T-cell (primary cell): Measurements from ENCODE around the gene CAPN8. TPM values are rescaled to one million over a fixed set of nuclear protein-coding genes. Genes with fewer than 3 reads are reported as not detected.

Experiments
- ATAC-seq, 4 experiments: fragments of 200-7000 bp in 3 of 4; fragments of 150-1000 bp in 1 of 4; cut with Tn5 transposase; replicated peaks in 1 of 4; 1 replicate in 3 of 4; 2 replicates in 1 of 4; pipeline ENCODE4 v1.10.0; 2021; ENCODE audit warnings: moderate library complexity in 3 of 4, mild to moderate bottlenecking in 2 of 4, moderate number of reproducible peaks in 1 of 4
- CTCF ChIA-PET, 2 donors: fragments of 300-600 bp; sonication (Branson Sonifier 250); formaldehyde crosslinking; loops; one replicate each; lab custom pipeline; 2022; ENCODE audit warnings: antibody characterized with exemption in 2 of 2; lab: Charles Lee
- POLR2A ChIA-PET, 2 donors: fragments of 300-600 bp; sonication (Branson Sonifier 250); formaldehyde crosslinking; loops; one replicate each; lab custom pipeline; 2022; ENCODE audit warnings: antibody characterized with exemption in 2 of 2; lab: Charles Lee
- DNase-seq, 35 experiments: peaks; one replicate each; pipeline versions ENCODE4 v3.0.0 to v3.0.0-alpha.2; 2013 to 2023
- H3K27ac ChIP-seq: one replicate; pipeline ENCODE4 v1.5.1; 2013; ENCODE audit warnings: low read length
- H3K27me3 ChIP-seq, 2 experiments: replicated peaks in 1 of 2; 1 replicate in 1 of 2; 2 replicates in 1 of 2; pipeline versions ENCODE4 v1.6.1 to v1.7.0; 2013; ENCODE audit warnings: low read length in 1 of 2, mixed read lengths in 1 of 2; ENCODE audit not compliant: control insufficient read depth in 2 of 2, insufficient read depth in 2 of 2; ENCODE audit errors: extremely low read depth in 1 of 2
- H3K36me3 ChIP-seq, 2 donors: 1 replicate in 1 of 2; 2 replicates in 1 of 2; pipeline versions ENCODE4 v1.6.1 to v1.7.0; 2013; ENCODE audit warnings: low read length in 1 of 2; ENCODE audit not compliant: control insufficient read depth in 2 of 2, insufficient read depth in 1 of 2; ENCODE audit errors: extremely low read depth in 1 of 2
- H3K4me1 ChIP-seq, 2 experiments: 1 replicate in 1 of 2; 2 replicates in 1 of 2; pipeline versions ENCODE4 v1.6.1 to v1.7.0; 2013; ENCODE audit warnings: low read length in 2 of 2, mixed read lengths in 1 of 2; ENCODE audit not compliant: insufficient read depth in 2 of 2, control insufficient read depth in 1 of 2; ENCODE audit errors: extremely low read depth in 1 of 2
- H3K4me3 ChIP-seq, 2 donors: 1 replicate in 1 of 2; 2 replicates in 1 of 2; pipeline versions ENCODE4 v1.5.1 to v1.7.0; 2013; ENCODE audit warnings: mild to moderate bottlenecking in 2 of 2, low read length in 1 of 2, moderate library complexity in 1 of 2; ENCODE audit not compliant: control insufficient read depth in 1 of 2; ENCODE audit errors: extremely low read depth in 1 of 2
- H3K9me3 ChIP-seq: 2 replicates; pipeline ENCODE4 v1.7.0; 2013
- H3K27ac Mint-ChIP-seq, 2 donors: one replicate each; pipeline ENCODE4 v1.8.0; 2020 to 2021; ENCODE audit warnings: mild to moderate bottlenecking in 2 of 2, mixed read lengths in 2 of 2
- H3K27me3 Mint-ChIP-seq, 2 donors: one replicate each; pipeline ENCODE4 v1.8.0; 2021 to 2022; ENCODE audit warnings: mixed read lengths in 2 of 2
- H3K36me3 Mint-ChIP-seq: one replicate; pipeline ENCODE4 v1.8.0; 2021; ENCODE audit warnings: mixed read lengths
- H3K4me1 Mint-ChIP-seq, 3 donors: one replicate each; pipeline ENCODE4 v1.8.0; 2020 to 2022; ENCODE audit warnings: mixed read lengths in 3 of 3, mild to moderate bottlenecking in 1 of 3
- H3K4me3 Mint-ChIP-seq, 3 donors: one replicate each; pipeline ENCODE4 v1.8.0; 2020 to 2022; ENCODE audit warnings: mild to moderate bottlenecking in 3 of 3, mixed read lengths in 3 of 3, moderate library complexity in 3 of 3
- H3K9me3 Mint-ChIP-seq, 3 donors: one replicate each; pipeline ENCODE4 v1.8.0; 2020 to 2022; ENCODE audit warnings: mixed read lengths in 3 of 3
- WGBS: methylation state at CpG from one replicate; pipeline ENCODE4 v1.1.5; 2013; ENCODE audit warnings: missing lambda C conversion rate; ENCODE audit not compliant: insufficient coverage; 5-methylcytosine and 5-hydroxymethylcytosine counted together
- total RNA-seq, 35 experiments: library from RNA in 6 of 35; stranded (reverse) in 6 of 35; fragments of 120-200 nt in 1 of 35; gene quantifications; one replicate each; pipeline versions ENCODE4 v1.2.1 to v1.2.4 and lab custom pipeline; 2013 to 2026

Gene CAPN8
- total RNA-seq, 5 donors from 2014 or later (not counting 1 experiment from before 2014, with no cell fraction given), result 0.38 to 0.99 (median 0.56) TPM

GRCh38 chr1:223538981-223539380 is 126.5 kb downstream of the CAPN8 start:
- Mint-ChIP-seq H3K36me3 (no peaks in the 10 kb centered on the region), H3K4me3 (no peak overlapping the region), H3K9me3 (no peaks in the 10 kb centered on the region), H3K4me1 (no peaks in the 10 kb centered on the region), H3K27me3 (peaks cover 0 to 4% of the 10 kb centered on the region in 2 donors), H3K27ac (no peak overlapping the region)
- DNase-seq (no peak), ATAC-seq (no peak)
- WGBS, result 94% methylated on average over 5 of the region's 7 CpGs
- Histone ChIP-seq H3K27ac (no peak overlapping the region), H3K27me3 (peaks cover 2 to 11% of the 10 kb centered on the region in 2 experiments), H3K4me1 (no peaks in the 10 kb centered on the region), H3K36me3 (no peaks in the 10 kb centered on the region), H3K9me3 (no peaks in the 10 kb centered on the region), H3K4me3 (no peak overlapping the region)
- ChIA-PET CTCF (no interaction called here), POLR2A (no interaction called here)

- Histone ChIP-seq H3K4me3 (no peak overlapping the region), H3K4me1 (no peaks in the 10 kb centered on the region), H3K9me3 (no peaks in the 10 kb centered on the region), H3K36me3 (no peaks in the 10 kb centered on the region), H3K27ac (no peak overlapping the region), H3K27me3 (peaks cover 2 to 6% of the 10 kb centered on the region in 2 experiments)
- Mint-ChIP-seq H3K36me3 (no peaks in the 10 kb centered on the region), H3K27ac (no peak overlapping the region), H3K4me1 (peaks cover 0 to 2% (median 0%) of the 10 kb centered on the region in 3 donors), H3K27me3 (peaks cover 2 to 4% of the 10 kb centered on the region in 2 donors), H3K4me3 (no peak overlapping the region), H3K9me3 (no peaks in the 10 kb centered on the region)
- DNase-seq, result no peak
- ChIA-PET CTCF (interaction anchor here in 1 of 2 donors (1.0 kb wide), 1 partner anchor 13 kb away, joined by 3 read pairs; no protein-coding TSS in a partner anchor), POLR2A (no interaction called here)
- 91% methylated on average over 5 of the region's 5 CpGs for WGBS
- no peak for ATAC-seq
Observed at GRCh38 chr1:223535319-223535718, 130.2 kb downstream of the CAPN8 start.

- Histone ChIP-seq H3K4me1 (no peaks in the 10 kb centered on the region), H3K27me3 (peaks cover 0 to 6% of the 10 kb centered on the region in 2 experiments), H3K4me3 (no peak overlapping the region), H3K9me3 (no peaks in the 10 kb centered on the region), H3K36me3 (no peaks in the 10 kb centered on the region), H3K27ac (no peak overlapping the region)
- Mint-ChIP-seq H3K36me3 (no peaks in the 10 kb centered on the region), H3K27me3 (peaks cover 2 to 4% of the 10 kb centered on the region in 2 donors), H3K4me3 (no peak overlapping the region), H3K27ac (no peak overlapping the region), H3K4me1 (peaks cover 0 to 2% (median 0%) of the 10 kb centered on the region in 3 donors), H3K9me3 (no peaks in the 10 kb centered on the region)
- POLR2A ChIA-PET, result no interaction called here
- ATAC-seq, result no peak
- no peak for DNase-seq
- CTCF ChIA-PET, result interaction anchor here in 1 of 2 donors (1.0 kb wide), 1 partner anchor 13 kb away, joined by 3 read pairs; no protein-coding TSS in a partner anchor
- no CpG with 5 or more reads among the region's 3 CpGs for WGBS
Observed at GRCh38 chr1:223534677-223535076, 130.8 kb downstream of the CAPN8 start.

- Histone ChIP-seq H3K4me1 (no peaks in the 10 kb centered on the region), H3K27ac (no peak overlapping the region), H3K9me3 (no peaks in the 10 kb centered on the region), H3K27me3 (peaks cover 0 to under 1% of the 10 kb centered on the region in 2 experiments), H3K36me3 (no peaks in the 10 kb centered on the region), H3K4me3 (no peak overlapping the region)
- ChIA-PET POLR2A (no interaction called here), CTCF (no interaction called here)
- H3K27me3 Mint-ChIP-seq, result peaks cover 2 to 3% of the 10 kb centered on the region in 2 donors
- no peak overlapping the region for H3K27ac Mint-ChIP-seq
- DNase-seq, result no peak
- no peak for ATAC-seq
- H3K36me3 Mint-ChIP-seq, result no peaks in the 10 kb centered on the region
- no CpG with 5 or more reads among the region's 2 CpGs for WGBS
- H3K9me3 Mint-ChIP-seq, result no peaks in the 10 kb centered on the region
- no peak overlapping the region for H3K4me3 Mint-ChIP-seq
- peaks cover 0 to 2% (median 0%) of the 10 kb centered on the region in 3 donors for H3K4me1 Mint-ChIP-seq
Observed at GRCh38 chr1:223533708-223534107, 131.8 kb downstream of the CAPN8 start.

GRCh38 chr1:223531742-223532341 is 133.7 kb downstream of the CAPN8 start:
- Mint-ChIP-seq H3K9me3 (peaks cover 4 to 15% (median 4%) of the 10 kb centered on the region in 3 donors), H3K27me3 (peaks cover 0 to 2% of the 10 kb centered on the region in 2 donors), H3K27ac (no peak overlapping the region), H3K4me3 (no peak overlapping the region), H3K4me1 (peaks cover 0 to 10% (median 3%) of the 10 kb centered on the region in 3 donors), H3K36me3 (peaks cover 4% of the 10 kb centered on the region)
- DNase-seq, result peak in 21 of 35 experiments; percentile 6 to 49 (median 21)
- Histone ChIP-seq H3K4me1 (peaks cover 1% of the 10 kb centered on the region in 2 experiments), H3K36me3 (no peaks in the 10 kb centered on the region), H3K27me3 (no peaks in the 10 kb centered on the region), H3K9me3 (peaks cover 2% of the 10 kb centered on the region), H3K27ac (no peak overlapping the region), H3K4me3 (no peak overlapping the region)
- CTCF ChIA-PET, result interaction anchor here (0.7 to 1.2 kb wide), 3 partner anchors 12 to 79 kb away, joined by 3 read pairs; no protein-coding TSS in a partner anchor
- ATAC-seq, result no peak
- POLR2A ChIA-PET, result no interaction called here
- 30% methylated on average over 5 of the region's 11 CpGs for WGBS

GRCh38 chr1:223525957-223526356 is 139.5 kb downstream of the CAPN8 start:
- DNase-seq (no peak), ATAC-seq (no peak)
- H3K27ac ChIP-seq, result no peak overlapping the region
- CTCF ChIA-PET, result no interaction called here
- H3K4me3 ChIP-seq, result no peak overlapping the region
- WGBS, result 60% methylated on average over 2 of the region's 3 CpGs
- no peaks in the 10 kb centered on the region for H3K36me3 ChIP-seq
- peaks cover 2% of the 10 kb centered on the region for H3K9me3 ChIP-seq
- Mint-ChIP-seq H3K4me1 (peaks cover 0 to 20% (median 3%) of the 10 kb centered on the region in 3 donors), H3K36me3 (peaks cover 4% of the 10 kb centered on the region), H3K9me3 (peaks cover 4 to 15% (median 4%) of the 10 kb centered on the region in 3 donors), H3K4me3 (no peak overlapping the region), H3K27ac (no peak overlapping the region), H3K27me3 (no peaks in the 10 kb centered on the region)
- POLR2A ChIA-PET, result no interaction called here
- H3K27me3 ChIP-seq, result no peaks in the 10 kb centered on the region
- peaks cover 4 to 7% of the 10 kb centered on the region in 2 experiments for H3K4me1 ChIP-seq
